HG02885 (cell line): Measurements from ENCODE around the gene RIOX2.

Source experiments
- ATAC-seq: cut with Tn5 transposase; IDR thresholded peaks from one replicate; pipeline ENCODE4 v1.9.1; 2021; ENCODE audit warnings: mild to moderate bottlenecking; ENCODE audit not compliant: unreplicated experiment, poor library complexity

Gene RIOX2

DNA sequence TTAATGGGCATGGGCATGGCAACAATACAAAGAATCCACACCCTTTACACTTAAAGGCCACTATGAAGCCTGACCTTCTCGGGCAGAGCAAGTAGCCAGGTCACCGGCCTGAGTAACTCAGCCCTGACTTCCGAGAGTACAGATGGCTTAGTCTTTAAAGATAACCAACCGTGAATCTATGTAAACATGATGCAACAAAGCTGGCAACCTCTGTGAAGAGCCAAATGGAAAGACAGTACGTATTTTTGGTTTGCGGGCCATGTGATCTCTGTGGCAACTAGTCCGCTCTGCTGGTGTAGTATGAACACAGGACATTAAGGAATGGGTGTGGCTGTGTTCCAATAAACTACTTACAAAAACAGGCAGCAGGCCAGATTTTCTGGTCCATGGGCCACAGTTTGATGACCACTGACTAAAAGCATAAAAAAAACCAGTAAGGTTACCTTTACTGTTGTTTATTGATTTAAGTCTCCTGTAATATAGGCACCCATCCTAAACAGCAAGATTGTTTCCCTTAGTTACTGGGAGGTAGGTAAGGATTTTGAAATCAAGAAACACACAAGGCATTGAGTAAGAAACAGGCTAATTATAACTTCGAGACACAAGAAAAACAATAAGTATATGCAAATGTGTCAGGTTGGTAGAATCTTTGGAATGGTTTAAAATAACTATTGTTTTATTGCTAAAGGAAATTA lies 14.5 kb downstream of the RIOX2 start:
- no peak for ATAC-seq

DNA sequence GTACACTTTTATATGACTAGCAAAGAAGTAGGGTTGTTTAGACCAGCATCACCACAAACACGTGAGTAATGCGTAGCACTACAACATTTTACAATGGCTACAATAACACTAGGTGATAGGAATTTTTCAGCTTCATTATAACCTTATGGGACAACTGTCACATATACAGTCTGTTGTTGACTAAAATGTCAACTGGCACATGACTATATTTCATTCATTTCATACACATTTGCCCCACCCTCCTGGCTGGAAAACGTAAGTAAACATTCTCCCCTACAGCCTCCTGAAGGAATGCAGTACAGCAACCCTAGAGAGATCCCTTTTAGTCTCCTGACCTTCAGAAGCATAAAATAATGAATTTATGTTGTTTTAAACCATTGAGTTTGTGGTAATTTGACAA lies 16.2 kb downstream of the RIOX2 start:
- no peak for ATAC-seq

DNA sequence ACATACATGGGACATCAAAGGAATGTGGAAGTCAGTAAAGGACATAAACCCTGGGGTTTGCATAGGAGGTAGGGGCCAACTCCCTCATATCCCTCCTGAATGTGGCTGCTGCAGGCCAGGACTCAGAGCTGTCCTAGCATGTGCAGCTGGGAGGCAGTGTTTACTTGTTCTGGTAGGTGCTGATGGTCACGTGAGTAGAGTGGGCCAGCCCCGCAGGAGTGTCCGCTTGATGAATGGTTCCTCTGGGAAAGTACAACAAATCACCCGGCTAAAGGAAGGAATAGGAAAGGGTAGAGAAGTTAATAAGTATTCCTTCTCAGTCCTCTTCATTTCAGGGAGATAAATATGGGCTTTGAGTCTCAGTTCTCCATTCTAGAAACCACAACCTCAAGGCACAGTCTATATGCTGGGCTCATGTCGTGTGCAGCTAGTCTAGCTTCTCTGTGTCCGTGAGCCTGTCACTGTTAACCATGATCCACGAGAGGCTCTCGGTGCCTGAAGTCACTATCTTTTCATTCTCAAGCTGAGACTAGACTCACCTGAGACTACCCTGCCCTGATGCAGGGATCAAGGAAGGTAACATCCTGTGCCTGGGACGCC lies 17.9 kb downstream of the RIOX2 start:
- ATAC-seq, result peak; percentile 81

- ATAC-seq, result no peak
These were observed 19.4 kb downstream of the RIOX2 start for GRCh38 chr3:97952872-97953271.

DNA sequence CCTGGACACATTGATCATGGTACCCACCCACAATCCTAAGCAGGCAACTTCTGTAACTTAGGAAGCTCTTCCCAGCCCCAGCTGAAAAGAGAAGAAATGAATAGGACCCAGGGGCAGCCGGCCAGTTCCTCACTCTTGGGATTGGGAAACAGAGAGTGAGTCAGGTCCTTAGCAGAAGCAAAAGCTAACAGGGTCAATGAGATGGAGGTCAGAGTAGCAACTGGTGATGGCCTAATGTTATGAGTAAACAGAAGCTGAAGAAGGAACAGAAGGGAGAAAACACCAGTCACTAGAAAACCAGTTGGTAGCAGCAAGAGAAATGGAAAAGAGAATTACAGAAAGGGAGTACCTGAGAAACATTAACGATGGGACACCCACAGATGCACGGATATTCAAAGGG lies 20.0 kb downstream of the RIOX2 start:
- no peak for ATAC-seq

DNA sequence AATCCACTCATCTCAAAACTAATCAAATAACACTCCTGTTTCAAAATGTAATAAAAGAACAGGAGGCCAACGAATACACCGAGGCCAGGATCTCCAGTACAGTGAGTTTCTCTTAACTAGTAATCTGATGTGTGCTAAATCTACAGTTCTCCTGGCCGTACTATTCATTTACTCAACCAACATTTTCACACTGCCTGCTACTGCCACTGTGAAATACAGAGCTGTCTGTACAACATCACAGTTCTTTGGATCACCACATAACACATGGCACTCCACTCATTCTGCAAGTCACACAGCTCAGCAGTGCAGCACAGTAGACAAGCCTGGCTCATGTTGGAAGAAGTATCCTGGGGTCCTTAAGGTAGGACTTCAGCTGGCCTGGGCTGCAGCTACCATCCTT lies 21.9 kb downstream of the RIOX2 start:
- no peak for ATAC-seq

- ATAC-seq, result no peak
These were observed 22.5 kb downstream of the RIOX2 start for GRCh38 chr3:97949743-97950142.

DNA sequence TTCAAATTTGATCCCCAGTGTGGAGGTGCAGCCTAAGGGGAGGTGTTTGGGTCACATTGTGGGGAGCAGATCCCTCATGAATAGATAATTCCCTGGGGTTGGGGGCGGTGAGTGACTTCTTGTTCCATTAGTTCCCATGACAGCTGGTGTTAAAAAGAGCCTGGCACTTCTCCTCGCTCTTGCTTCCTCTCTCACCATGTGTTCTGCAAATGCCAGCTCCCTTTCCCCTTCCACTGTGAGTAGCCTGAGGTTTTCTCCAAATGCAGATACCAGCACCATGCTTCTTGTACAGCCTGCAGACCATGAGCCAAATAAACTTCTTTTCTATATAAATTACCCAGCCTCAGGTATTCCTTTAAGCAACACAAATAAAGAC lies 23.1 kb downstream of the RIOX2 start:
- no peak for ATAC-seq

DNA sequence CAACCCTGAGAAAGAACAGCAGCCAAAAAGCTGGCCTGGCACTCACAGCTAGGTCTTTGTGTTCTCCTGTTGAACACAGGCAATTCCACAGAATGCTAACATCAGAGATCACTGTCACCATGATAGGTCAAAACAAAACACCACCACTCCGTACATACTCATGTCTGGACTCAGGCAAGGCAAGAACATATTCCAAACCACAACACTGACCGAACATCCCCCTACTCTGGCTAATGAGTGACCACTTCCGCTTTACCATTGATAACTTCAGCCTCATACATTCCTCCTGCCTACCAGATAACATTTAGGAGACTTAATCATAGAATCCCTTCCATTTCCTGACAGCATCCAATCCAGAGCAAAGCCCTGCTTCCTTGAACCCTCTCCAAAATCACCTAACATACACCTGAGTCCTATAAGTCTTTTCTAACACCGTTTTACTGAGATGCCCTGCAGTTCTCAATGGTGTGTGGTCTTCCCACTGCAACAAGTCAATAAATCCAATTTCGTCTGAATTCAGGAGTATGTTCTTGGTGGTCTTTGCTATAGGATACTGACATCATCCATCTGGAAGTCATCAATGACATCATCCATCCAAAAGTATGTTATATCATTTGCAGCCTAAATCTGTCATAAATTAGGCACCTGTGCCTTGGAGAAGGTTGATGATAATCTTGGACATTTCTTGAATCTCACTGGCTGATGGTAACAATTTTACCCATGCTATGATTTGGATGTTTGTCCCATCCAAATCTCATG lies 23.7 kb downstream of the RIOX2 start:
- no peak for ATAC-seq

- ATAC-seq, result no peak
These were observed 29.3 kb downstream of the RIOX2 start for GRCh38 chr3:97942801-97943546.

DNA sequence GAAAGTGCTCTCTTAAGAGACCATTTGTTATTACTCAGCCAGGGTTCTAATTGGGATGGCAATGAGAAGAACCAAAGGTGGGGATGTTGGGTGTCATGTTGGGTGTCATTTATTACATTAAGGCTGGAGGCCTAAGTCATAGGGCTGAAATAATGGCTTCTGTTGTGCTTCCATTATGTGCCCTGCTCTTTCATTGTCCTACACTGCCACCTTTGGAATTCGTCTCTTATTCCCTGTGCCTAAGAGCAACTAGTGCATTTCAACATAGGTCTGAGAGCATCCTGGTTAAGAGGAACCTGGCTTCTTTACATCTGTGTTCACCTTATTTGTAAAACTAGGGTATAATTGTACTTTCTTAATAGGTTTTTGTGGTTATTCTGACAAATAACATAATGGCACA lies 32.2 kb downstream of the RIOX2 start:
- no peak for ATAC-seq

DNA sequence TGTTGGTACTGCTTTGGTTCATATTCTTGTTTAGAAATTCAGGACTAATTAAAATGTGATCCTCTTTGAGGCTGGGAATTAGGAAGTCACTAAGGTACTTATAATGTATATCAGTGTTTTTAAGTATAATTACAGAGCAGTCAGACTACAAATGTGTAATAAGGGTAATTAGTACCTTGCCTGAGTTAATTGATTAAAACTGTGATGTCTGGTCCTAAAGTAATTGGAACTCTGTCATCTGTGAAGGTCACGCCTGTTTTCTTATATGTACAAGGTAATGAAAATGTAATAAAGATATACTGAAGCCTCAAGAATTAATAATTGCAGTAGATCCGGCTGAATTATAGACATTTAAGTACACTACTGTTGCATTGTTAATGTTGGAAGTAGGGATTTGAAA lies 32.8 kb downstream of the RIOX2 start:
- ATAC-seq, result no peak

DNA sequence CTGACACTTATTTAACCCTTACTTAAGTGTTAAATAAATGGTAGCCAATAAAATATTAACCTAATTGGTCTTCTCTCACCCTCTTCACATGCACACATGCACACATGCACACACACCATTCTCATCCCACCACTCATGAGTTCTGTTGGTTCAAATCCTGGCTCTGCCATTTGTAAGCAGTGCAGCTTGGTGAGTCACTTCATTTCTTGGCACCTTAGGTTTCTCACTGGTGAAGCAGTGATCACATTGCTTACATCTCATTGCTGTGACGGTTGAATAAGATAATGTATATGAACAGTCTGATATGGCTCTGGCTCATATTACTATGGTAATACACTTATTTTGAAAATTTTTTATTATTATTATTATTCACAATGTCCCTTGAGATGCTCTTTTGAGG lies 33.8 kb downstream of the RIOX2 start:
- ATAC-seq, result no peak

GRCh38 chr3:97937205-97937604 lies 35.0 kb downstream of the RIOX2 start:
- ATAC-seq, result no peak

DNA sequence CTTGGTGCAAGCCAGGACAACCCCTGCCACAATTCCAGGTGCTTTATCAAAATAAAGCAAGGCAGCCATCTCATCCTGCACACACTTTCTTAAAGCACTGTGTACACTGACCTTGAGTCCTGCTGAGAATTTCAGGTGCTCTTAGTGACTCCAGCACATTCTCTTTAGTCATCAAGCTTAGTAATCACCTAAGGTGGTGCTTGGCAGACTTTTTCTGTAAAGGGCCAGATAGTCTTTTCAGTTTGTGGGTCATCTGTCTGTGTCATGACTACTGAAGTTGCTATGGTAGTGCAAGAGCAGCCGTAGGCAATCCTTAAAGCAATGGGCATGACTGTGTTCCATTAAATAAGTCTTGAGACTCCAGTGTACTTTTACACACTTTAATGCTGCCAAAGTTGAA lies 36.4 kb downstream of the RIOX2 start:
- no peak for ATAC-seq

- no peak for ATAC-seq
These were observed 37.1 kb downstream of the RIOX2 start for GRCh38 chr3:97934980-97935695.

- no peak for ATAC-seq
These were observed 39.8 kb downstream of the RIOX2 start for GRCh38 chr3:97932387-97932801.

DNA sequence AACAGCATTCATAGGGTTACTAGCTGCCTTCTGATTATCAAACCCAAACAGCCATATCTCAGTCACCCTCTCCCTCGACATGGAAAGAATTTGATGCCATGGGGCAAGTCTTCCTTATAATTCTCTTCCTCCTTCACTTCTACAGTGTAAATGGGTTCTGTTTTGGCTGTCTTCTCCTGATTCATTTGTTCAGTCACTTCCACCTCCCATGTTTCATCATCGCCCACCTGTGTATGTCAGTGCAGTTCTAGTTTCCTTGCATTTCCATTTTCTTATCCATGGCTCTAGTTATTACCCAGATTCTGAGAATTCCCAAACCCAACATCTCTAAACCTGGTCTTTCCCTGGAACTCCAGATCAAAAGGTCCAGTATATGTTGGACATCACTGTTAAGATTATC lies 41.0 kb downstream of the RIOX2 start:
- no peak for ATAC-seq

DNA sequence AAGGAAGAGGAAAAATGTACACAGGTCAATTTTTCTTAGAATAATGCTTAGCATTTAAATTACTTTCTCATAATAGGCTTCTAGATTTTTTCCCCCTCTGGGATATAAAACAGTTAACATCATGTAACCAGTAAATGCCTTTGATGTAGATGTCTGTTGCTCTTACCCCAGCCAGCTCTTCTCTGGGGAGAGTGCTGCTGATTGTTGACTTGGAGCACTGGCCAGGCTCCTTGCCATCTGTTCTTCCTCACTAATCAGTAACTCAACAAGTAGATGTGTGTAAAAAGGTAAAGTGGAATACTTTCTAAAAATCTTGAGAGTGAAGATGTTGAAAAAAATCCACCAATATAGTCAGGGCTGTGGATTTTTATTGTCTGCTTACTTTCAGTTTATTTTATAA lies 42.2 kb downstream of the RIOX2 start:
- no peak for ATAC-seq

DNA sequence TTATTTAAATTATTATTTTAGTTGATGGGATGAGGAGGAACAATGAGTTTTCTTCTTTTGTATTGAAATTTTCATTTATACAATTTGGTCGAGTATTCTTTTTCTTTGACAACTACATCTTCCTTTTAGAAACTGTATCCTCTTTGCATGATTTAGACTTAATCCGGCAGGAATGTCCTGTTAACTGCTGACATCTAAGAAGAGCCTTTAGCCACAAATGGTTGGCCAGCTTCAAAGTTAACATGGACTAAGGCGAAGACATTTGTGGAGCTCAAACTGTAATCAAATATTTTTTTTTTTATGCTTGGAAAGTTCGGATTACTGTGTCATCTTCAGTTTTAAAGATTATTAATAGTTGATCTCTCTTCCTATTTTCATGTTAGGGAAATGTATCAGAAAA lies 43.2 kb downstream of the RIOX2 start:
- ATAC-seq, result no peak
